Neural cell (in vitro differentiated cells): ENCODE data around the gene PSMD8. TPM values are rescaled to one million over a fixed set of nuclear protein-coding genes. Genes with fewer than 3 reads are reported as not detected.

Experiments used
- H2AFZ ChIP-seq: fragments of 200-600, 300-800 bp; sonication (generic), shearing (Covaris generic); 2 replicates; pipeline ENCODE4 v1.6.0; 2014; ENCODE audit warnings: low read depth, mild to moderate bottlenecking, antibody characterized with exemption, low read length, moderate library complexity
- H3F3A ChIP-seq: fragments of 200-600 bp; shearing (Covaris generic); 2 replicates; pipeline ENCODE4 v1.6.1; 2016; ENCODE audit warnings: mild to moderate bottlenecking, moderate library complexity, mixed read lengths, antibody characterized with exemption, low read length; ENCODE audit not compliant: insufficient read depth, poor library complexity, severe bottlenecking
- H3K27ac ChIP-seq: fragments of 200-600, 300-800 bp; sonication (generic), shearing (Covaris generic); 2 replicates; pipeline ENCODE4 v1.5.1; 2014; ENCODE audit warnings: mild to moderate bottlenecking, low read length, moderate library complexity
- H3K27me3 ChIP-seq: fragments of 300-800, 200-600 bp; sonication (generic), shearing (Covaris generic); 2 replicates; pipeline ENCODE4 v1.6.0; 2014; ENCODE audit warnings: mild to moderate bottlenecking, low read depth, low read length, moderate library complexity; ENCODE audit not compliant: insufficient read depth
- H3K36me3 ChIP-seq: fragments of 300-800, 200-600 bp; sonication (generic), shearing (Covaris generic); 2 replicates; pipeline ENCODE4 v1.5.1; 2014; ENCODE audit warnings: mild to moderate bottlenecking, antibody characterized with exemption, low read length, moderate library complexity; ENCODE audit not compliant: insufficient read depth
- H3K4me2 ChIP-seq: fragments of 300-800, 200-600 bp; sonication (generic), shearing (Covaris generic); 2 replicates; pipeline ENCODE4 v1.6.0; 2014; ENCODE audit warnings: mild to moderate bottlenecking, low read length
- H3K4me3 ChIP-seq: fragments of 300-800, 200-600 bp; sonication (generic), shearing (Covaris generic); 2 replicates; pipeline ENCODE4 v1.5.1; 2014; ENCODE audit warnings: mild to moderate bottlenecking, low read length, moderate library complexity
- H3K79me2 ChIP-seq: fragments of 200-600 bp; shearing (Covaris generic); replicated peaks from 2 replicates; pipeline ENCODE4 v1.6.0; 2014; ENCODE audit warnings: mild to moderate bottlenecking, low read length, moderate library complexity; ENCODE audit not compliant: insufficient read depth
- H3K9ac ChIP-seq: fragments of 300-800, 200-600 bp; sonication (generic), shearing (Covaris generic); 2 replicates; pipeline ENCODE4 v1.6.1; 2016; ENCODE audit warnings: mild to moderate bottlenecking, low read length, mixed read lengths
- H3K9me2 ChIP-seq: fragments of 200-600 bp; shearing (Covaris generic); 2 replicates; pipeline ENCODE4 v1.6.1; 2016; ENCODE audit warnings: mild to moderate bottlenecking, low read length, mixed read lengths; ENCODE audit not compliant: insufficient read depth
- H3K9me3 ChIP-seq: fragments of 200-600, 300-800 bp; sonication (generic), shearing (Covaris generic); 2 replicates; pipeline ENCODE4 v1.6.1; 2016; ENCODE audit warnings: mild to moderate bottlenecking, mixed run types, low read length, moderate library complexity, mixed read lengths
- H4K20me1 ChIP-seq: fragments of 200-600 bp; shearing (Covaris generic); 2 replicates; pipeline ENCODE4 v1.6.1; 2016; ENCODE audit warnings: mild to moderate bottlenecking, mixed run types; ENCODE audit not compliant: insufficient read depth
- EP300 ChIP-seq: fragments of 450-650 bp; conservative IDR thresholded peaks from 2 replicates; pipeline ENCODE4 v1.6.1; 2014; ENCODE audit warnings: antibody characterized with exemption, mild to moderate bottlenecking, moderate library complexity; ENCODE audit not compliant: poor library complexity, severe bottlenecking
- EZH2 ChIP-seq: fragments of 200-600, 300-800 bp; shearing (Covaris generic), sonication (generic); IDR thresholded peaks from 2 replicates; pipeline ENCODE4 v1.6.1; 2014; ENCODE audit warnings: antibody characterized with exemption, low read length, borderline replicate concordance, mild to moderate bottlenecking; ENCODE audit not compliant: insufficient read depth, poor library complexity, severe bottlenecking
- MXI1 ChIP-seq: fragments of 450-650 bp; conservative IDR thresholded peaks from 2 replicates; pipeline ENCODE4 v1.6.1; 2014; ENCODE audit warnings: antibody characterized with exemption, mild to moderate bottlenecking; ENCODE audit not compliant: poor library complexity, severe bottlenecking
- POLR2AphosphoS5 ChIP-seq: IDR thresholded peaks from 2 replicates; pipeline ENCODE4 v1.6.1; 2012
- RAD21 ChIP-seq: fragments of 450-650 bp; conservative IDR thresholded peaks from 2 replicates; pipeline ENCODE4 v1.6.1; 2014; ENCODE audit warnings: antibody characterized with exemption, mild to moderate bottlenecking, moderate library complexity
- SMC3 ChIP-seq: fragments of 450-650 bp; conservative IDR thresholded peaks from 2 replicates; pipeline ENCODE4 v1.6.1; 2014; ENCODE audit warnings: antibody characterized with exemption, mild to moderate bottlenecking, moderate library complexity; ENCODE audit not compliant: poor library complexity
- TAF1 ChIP-seq: IDR thresholded peaks from 2 replicates; pipeline ENCODE4 v1.6.1; 2012; ENCODE audit warnings: low read depth
- polyA plus RNA-seq: library from polyadenylated mRNA; depleted of rRNA; stranded (reverse); fragments of >200 nt; gene quantifications from 2 replicates; pipeline ENCODE4 v1.2.3, GENCODE V29; 2014
- TF ChIP-seq, protein P1 (sequence below): IDR thresholded peaks from 2 replicates; pipeline ENCODE4 v1.6.1; 2012; ENCODE audit warnings: borderline replicate concordance
- TF ChIP-seq, protein P2 (sequence below): fragments of 450-650 bp; IDR thresholded peaks from 2 replicates; pipeline ENCODE4 v1.5.1; 2014; ENCODE audit warnings: antibody characterized with exemption, mild to moderate bottlenecking, moderate library complexity; ENCODE audit not compliant: poor library complexity, severe bottlenecking

PSMD8 gene
- polyA plus RNA-seq, 1 donor from 2014 or later, result 334 TPM

DNA sequence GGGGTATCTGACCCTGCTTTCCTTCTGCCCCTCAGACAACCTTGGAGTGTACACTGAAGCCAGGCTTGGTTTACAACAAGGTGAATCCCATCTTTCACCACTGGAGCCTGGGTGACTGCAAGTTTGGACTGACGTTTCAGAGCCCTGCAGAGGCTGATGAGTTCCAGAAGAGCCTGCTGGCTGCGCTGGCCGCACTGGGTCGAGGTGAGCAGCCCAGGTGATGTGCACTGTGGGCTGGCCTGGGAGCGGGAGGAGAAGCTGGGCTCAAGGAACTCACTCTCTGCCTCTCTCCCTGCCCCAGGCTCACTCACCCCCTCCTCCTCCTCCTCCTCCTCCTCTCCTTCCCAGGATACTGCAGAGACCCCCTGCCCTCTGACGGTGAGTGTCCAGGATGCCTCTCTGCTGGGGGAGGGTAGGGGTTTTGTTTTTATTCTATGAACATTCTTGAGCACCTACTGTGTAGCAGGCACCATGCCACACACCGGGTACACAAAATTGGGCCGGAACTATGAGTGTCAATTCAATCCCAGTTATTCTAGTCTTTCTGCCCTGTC lies 17.6 kb downstream of the PSMD8 start:
- Histone ChIP-seq H3K27ac (no peak overlapping the region), H3K4me2 (no peak overlapping the region), H4K20me1 (no peaks in the 10 kb centered on the region), H3K9me3 (no peaks in the 10 kb centered on the region), H3K4me3 (no peak overlapping the region), H3K79me2 (peaks cover 14% of the 10 kb centered on the region), H3K9me2 (no peaks in the 10 kb centered on the region), H3K27me3 (no peaks in the 10 kb centered on the region), H2AFZ (no peak overlapping the region), H3F3A (no peaks in the 10 kb centered on the region), H3K9ac (no peak overlapping the region), H3K36me3 (peaks cover 6% of the 10 kb centered on the region)
- TF ChIP-seq RAD21 (no peak), EP300 (no peak), POLR2AphosphoS5 (no peak), MXI1 (no peak), SMC3 (no peak), TAF1 (no peak), EZH2 (no peak)
- TF ChIP-seq, protein P1, sequence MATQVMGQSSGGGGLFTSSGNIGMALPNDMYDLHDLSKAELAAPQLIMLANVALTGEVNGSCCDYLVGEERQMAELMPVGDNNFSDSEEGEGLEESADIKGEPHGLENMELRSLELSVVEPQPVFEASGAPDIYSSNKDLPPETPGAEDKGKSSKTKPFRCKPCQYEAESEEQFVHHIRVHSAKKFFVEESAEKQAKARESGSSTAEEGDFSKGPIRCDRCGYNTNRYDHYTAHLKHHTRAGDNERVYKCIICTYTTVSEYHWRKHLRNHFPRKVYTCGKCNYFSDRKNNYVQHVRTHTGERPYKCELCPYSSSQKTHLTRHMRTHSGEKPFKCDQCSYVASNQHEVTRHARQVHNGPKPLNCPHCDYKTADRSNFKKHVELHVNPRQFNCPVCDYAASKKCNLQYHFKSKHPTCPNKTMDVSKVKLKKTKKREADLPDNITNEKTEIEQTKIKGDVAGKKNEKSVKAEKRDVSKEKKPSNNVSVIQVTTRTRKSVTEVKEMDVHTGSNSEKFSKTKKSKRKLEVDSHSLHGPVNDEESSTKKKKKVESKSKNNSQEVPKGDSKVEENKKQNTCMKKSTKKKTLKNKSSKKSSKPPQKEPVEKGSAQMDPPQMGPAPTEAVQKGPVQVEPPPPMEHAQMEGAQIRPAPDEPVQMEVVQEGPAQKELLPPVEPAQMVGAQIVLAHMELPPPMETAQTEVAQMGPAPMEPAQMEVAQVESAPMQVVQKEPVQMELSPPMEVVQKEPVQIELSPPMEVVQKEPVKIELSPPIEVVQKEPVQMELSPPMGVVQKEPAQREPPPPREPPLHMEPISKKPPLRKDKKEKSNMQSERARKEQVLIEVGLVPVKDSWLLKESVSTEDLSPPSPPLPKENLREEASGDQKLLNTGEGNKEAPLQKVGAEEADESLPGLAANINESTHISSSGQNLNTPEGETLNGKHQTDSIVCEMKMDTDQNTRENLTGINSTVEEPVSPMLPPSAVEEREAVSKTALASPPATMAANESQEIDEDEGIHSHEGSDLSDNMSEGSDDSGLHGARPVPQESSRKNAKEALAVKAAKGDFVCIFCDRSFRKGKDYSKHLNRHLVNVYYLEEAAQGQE, result no peak
- TF ChIP-seq, protein P2, sequence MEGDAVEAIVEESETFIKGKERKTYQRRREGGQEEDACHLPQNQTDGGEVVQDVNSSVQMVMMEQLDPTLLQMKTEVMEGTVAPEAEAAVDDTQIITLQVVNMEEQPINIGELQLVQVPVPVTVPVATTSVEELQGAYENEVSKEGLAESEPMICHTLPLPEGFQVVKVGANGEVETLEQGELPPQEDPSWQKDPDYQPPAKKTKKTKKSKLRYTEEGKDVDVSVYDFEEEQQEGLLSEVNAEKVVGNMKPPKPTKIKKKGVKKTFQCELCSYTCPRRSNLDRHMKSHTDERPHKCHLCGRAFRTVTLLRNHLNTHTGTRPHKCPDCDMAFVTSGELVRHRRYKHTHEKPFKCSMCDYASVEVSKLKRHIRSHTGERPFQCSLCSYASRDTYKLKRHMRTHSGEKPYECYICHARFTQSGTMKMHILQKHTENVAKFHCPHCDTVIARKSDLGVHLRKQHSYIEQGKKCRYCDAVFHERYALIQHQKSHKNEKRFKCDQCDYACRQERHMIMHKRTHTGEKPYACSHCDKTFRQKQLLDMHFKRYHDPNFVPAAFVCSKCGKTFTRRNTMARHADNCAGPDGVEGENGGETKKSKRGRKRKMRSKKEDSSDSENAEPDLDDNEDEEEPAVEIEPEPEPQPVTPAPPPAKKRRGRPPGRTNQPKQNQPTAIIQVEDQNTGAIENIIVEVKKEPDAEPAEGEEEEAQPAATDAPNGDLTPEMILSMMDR, result no peak

DNA sequence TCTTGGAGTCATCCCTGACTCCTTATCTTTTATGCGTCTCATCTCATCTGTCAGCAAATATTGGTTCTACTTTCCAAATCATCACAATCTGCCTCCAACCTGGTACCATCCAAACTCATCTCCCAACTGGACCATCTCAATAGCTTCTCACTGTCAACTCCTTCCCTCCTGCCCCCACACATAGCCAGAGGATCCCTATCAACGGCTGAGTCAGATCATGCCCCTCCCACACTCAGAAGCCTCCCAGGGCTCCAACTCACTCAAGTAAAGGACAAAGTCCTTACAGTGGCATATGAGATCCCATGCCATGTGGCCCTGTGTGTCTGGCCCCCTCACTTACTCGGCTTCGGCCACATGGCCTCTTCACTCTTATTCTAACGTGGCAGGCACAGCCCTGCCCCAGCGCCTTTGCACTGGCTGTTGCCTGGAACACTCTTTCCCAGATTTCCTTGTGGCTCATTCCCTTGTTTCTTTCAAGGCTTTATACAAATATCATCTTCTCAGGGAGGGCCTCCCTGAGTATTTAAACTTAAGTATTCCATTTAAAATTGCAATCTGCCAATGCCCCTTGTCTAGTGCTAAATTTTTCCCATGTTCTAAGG lies 18.4 kb downstream of the PSMD8 start:
- Histone ChIP-seq H3K4me2 (no peak overlapping the region), H3K9me3 (no peaks in the 10 kb centered on the region), H3K36me3 (peaks cover 6% of the 10 kb centered on the region), H3K27ac (no peak overlapping the region), H3K27me3 (no peaks in the 10 kb centered on the region), H3K9me2 (no peaks in the 10 kb centered on the region), H3K4me3 (no peak overlapping the region), H3F3A (no peaks in the 10 kb centered on the region), H3K9ac (no peak overlapping the region), H4K20me1 (no peaks in the 10 kb centered on the region), H2AFZ (no peak overlapping the region), H3K79me2 (peaks cover 14% of the 10 kb centered on the region)
- TF ChIP-seq, protein P2, result no peak
- TF ChIP-seq EZH2, result no peak
- TF ChIP-seq POLR2AphosphoS5, result no peak
- TF ChIP-seq EP300, result no peak
- TF ChIP-seq TAF1, result no peak
- TF ChIP-seq SMC3, result no peak
- TF ChIP-seq MXI1, result no peak
- TF ChIP-seq, protein P1, result no peak
- no peak for TF ChIP-seq RAD21
